KOPT-K1 (cell line): ENCODE results near the gene SPTLC2.
"Not testable (repeated sequence)": the region's sequence is repeated elsewhere in the genome, so short reads cannot be mapped to it uniquely, and the experiment has no call there.

ENCODE experiments used
- H3K27ac ChIP-seq: fragments of 200-600 bp; sonication (generic); 2 replicates; pipeline ENCODE4 v1.5.1; 2016; ENCODE audit warnings: antibody characterized with exemption, mild to moderate bottlenecking, low read depth, low read length; ENCODE audit not compliant: poor library complexity, severe bottlenecking
- H3K36me3 ChIP-seq: fragments of 200-600 bp; sonication (generic); 2 replicates; pipeline ENCODE4 v1.5.1; 2017; ENCODE audit warnings: antibody characterized with exemption, mild to moderate bottlenecking, low read length, moderate library complexity; ENCODE audit not compliant: insufficient read depth
- H3K9me3 ChIP-seq: fragments of 200-600 bp; sonication (generic); 2 replicates; pipeline ENCODE4 v1.5.1; 2017; ENCODE audit warnings: antibody characterized with exemption, low read length, mild to moderate bottlenecking; ENCODE audit not compliant: insufficient read depth, poor library complexity, severe bottlenecking

The SPTLC2 gene

GRCh38 chr14:77529963-77530362 lies 86.5 kb downstream of the SPTLC2 start:
- no peak overlapping the region for H3K27ac ChIP-seq
- peaks cover under 1% of the 10 kb centered on the region; the same call in 1 of the 2 replicates for H3K36me3 ChIP-seq
- no peaks in the 10 kb centered on the region for H3K9me3 ChIP-seq

GRCh38 chr14:77529213-77529612 lies 87.2 kb downstream of the SPTLC2 start:
- Histone ChIP-seq H3K27ac (no peak overlapping the region), H3K9me3 (no peaks in the 10 kb centered on the region), H3K36me3 (peaks cover 7% of the 10 kb centered on the region; the same call in 1 of the 2 replicates)

- not testable (repeated sequence) for H3K36me3 ChIP-seq, H3K27ac ChIP-seq, H3K9me3 ChIP-seq
Observed at GRCh38 chr14:77528701-77529100, 87.7 kb downstream of the SPTLC2 start.

GRCh38 chr14:77526266-77526665 lies 90.2 kb downstream of the SPTLC2 start:
- H3K9me3 ChIP-seq: no peaks in the 10 kb centered on the region
- H3K36me3 ChIP-seq: peaks cover 9% of the 10 kb centered on the region
- H3K27ac ChIP-seq: no peak overlapping the region

GRCh38 chr14:77524536-77524935 lies 91.9 kb downstream of the SPTLC2 start:
- H3K36me3 ChIP-seq: peaks cover 26% of the 10 kb centered on the region
- no peak overlapping the region for H3K27ac ChIP-seq
- H3K9me3 ChIP-seq: no peaks in the 10 kb centered on the region

GRCh38 chr14:77523109-77523508 lies 93.3 kb downstream of the SPTLC2 start:
- no peaks in the 10 kb centered on the region for H3K9me3 ChIP-seq

GRCh38 chr14:77520555-77520954 lies 95.9 kb downstream of the SPTLC2 start:
- H3K36me3 ChIP-seq: peaks cover 55% of the 10 kb centered on the region
- H3K27ac ChIP-seq: no peak overlapping the region
- no peaks in the 10 kb centered on the region for H3K9me3 ChIP-seq

More at GRCh38 chr14:77523109-77523508, 93.3 kb downstream of the SPTLC2 start:
- Histone ChIP-seq H3K27ac (no peak overlapping the region), H3K36me3 (peaks cover 39% of the 10 kb centered on the region)

- Histone ChIP-seq H3K27ac (no peak overlapping the region), H3K36me3 (peaks cover 65% of the 10 kb centered on the region), H3K9me3 (no peaks in the 10 kb centered on the region)
Observed at GRCh38 chr14:77516126-77516525, 100.3 kb downstream of the SPTLC2 start.

GRCh38 chr14:77511486-77512162 lies 104.8 kb downstream of the SPTLC2 start:
- Histone ChIP-seq H3K27ac (no peak overlapping the region), H3K36me3 (peaks cover 48% of the 10 kb centered on the region), H3K9me3 (no peaks in the 10 kb centered on the region)

GRCh38 chr14:77509366-77509765 lies 107.1 kb downstream of the SPTLC2 start:
- H3K36me3 ChIP-seq: peaks cover 45% of the 10 kb centered on the region
- no peaks in the 10 kb centered on the region for H3K9me3 ChIP-seq
- H3K27ac ChIP-seq: no peak overlapping the region

- Histone ChIP-seq H3K27ac (no peak overlapping the region), H3K36me3 (peaks cover 43% of the 10 kb centered on the region)
Observed at GRCh38 chr14:77508876-77509275, 107.6 kb downstream of the SPTLC2 start.

GRCh38 chr14:77508249-77508648 lies 108.2 kb downstream of the SPTLC2 start:
- Histone ChIP-seq H3K27ac (no peak overlapping the region), H3K9me3 (peaks cover 2% of the 10 kb centered on the region), H3K36me3 (peaks cover 43% of the 10 kb centered on the region)

More at GRCh38 chr14:77508876-77509275, 107.6 kb downstream of the SPTLC2 start:
- H3K9me3 ChIP-seq: no peaks in the 10 kb centered on the region

GRCh38 chr14:77507762-77508161 lies 108.7 kb downstream of the SPTLC2 start:
- no peak overlapping the region for H3K27ac ChIP-seq
- peaks cover 5% of the 10 kb centered on the region for H3K9me3 ChIP-seq
- H3K36me3 ChIP-seq: peaks cover 43% of the 10 kb centered on the region

GRCh38 chr14:77505031-77505430 lies 111.4 kb downstream of the SPTLC2 start:
- Histone ChIP-seq H3K9me3 (peaks cover 5% of the 10 kb centered on the region), H3K36me3 (peaks cover 15% of the 10 kb centered on the region; the same call in 1 of the 2 replicates)

GRCh38 chr14:77503138-77503537 lies 113.3 kb downstream of the SPTLC2 start:
- Histone ChIP-seq H3K27ac (no peak overlapping the region), H3K9me3 (peaks cover 5% of the 10 kb centered on the region), H3K36me3 (0 out of 2 replicates have a peak, but pooled peaks cover 3% of the 10 kb centered on the region)

More at GRCh38 chr14:77505031-77505430, 111.4 kb downstream of the SPTLC2 start:
- H3K27ac ChIP-seq: no peak overlapping the region
